ENCODE data around the gene MBOAT1. TPM values are rescaled to one million over a fixed set of nuclear protein-coding genes. Genes with fewer than 3 reads are reported as not detected.

Gene MBOAT1
- total RNA-seq, 1 experiment from 2014 or later: 22.0 TPM

GRCh38 chr6:20116792-20117191 is 95.5 kb downstream of the MBOAT1 start:
- Histone ChIP-seq H3K4me2 (peak overlapping the region; percentile 64; the same call in 1 of the 2 replicates), H3K9me3 (ENCODE audit: insufficient read depth, low read depth) (no peaks in the 10 kb centered on the region), H3F3A (ENCODE audit: insufficient read depth, low read depth) (peaks cover 10% of the 10 kb centered on the region; the same call in 1 of the 2 replicates), H4K20me1 (ENCODE audit: insufficient read depth) (no peaks in the 10 kb centered on the region), H3K4me3 (no peak overlapping the region), H3K36me3 (ENCODE audit: low read depth) (no peaks in the 10 kb centered on the region), H3K4me1 (replicated peaks; ENCODE audit: insufficient read depth) (peaks cover 21% of the 10 kb centered on the region), H3K9me2 (ENCODE audit: insufficient read depth) (no peaks in the 10 kb centered on the region), H3K27ac (peak overlapping the region; percentile 58), H3K27me3 (ENCODE audit: insufficient read depth, low read depth) (no peaks in the 10 kb centered on the region), H2AFZ (no peak overlapping the region), H3K79me2 (ENCODE audit: low read depth) (no peaks in the 10 kb centered on the region)
- intact Hi-C loops (cut with micrococcal nuclease; ENCODE audit: unreplicated experiment): loop anchor here (5.0 kb wide), 1 partner anchor 286 kb away; the partner anchor contains the start of gene E2F3
- no peak for DNase-seq
- ChIA-PET CTCF (interaction anchor here (1.5 kb wide), 1 partner anchor 24 kb away, joined by 3 read pairs; no protein-coding TSS in a partner anchor), POLR2A (ENCODE audit: unreplicated experiment) (no interaction called here)
- no TSS peak for BruUV-seq (replicated peaks)
- TF ChIP-seq CTCF (conservative IDR thresholded peaks at IDR 0.05) (no peak), EZH2 (IDR thresholded peaks at IDR 0.05; ENCODE audit: low read depth) (no peak)

GRCh38 chr6:20115246-20115980 is 96.9 kb downstream of the MBOAT1 start:
- Histone ChIP-seq H3K4me3 (no peak overlapping the region), H3K79me2 (ENCODE audit: low read depth) (no peaks in the 10 kb centered on the region), H3F3A (ENCODE audit: insufficient read depth, low read depth) (peaks cover 10% of the 10 kb centered on the region; the same call in 1 of the 2 replicates), H3K4me1 (replicated peaks; ENCODE audit: insufficient read depth) (peaks cover 21% of the 10 kb centered on the region), H2AFZ (no peak overlapping the region), H3K9me2 (ENCODE audit: insufficient read depth) (no peaks in the 10 kb centered on the region), H3K9me3 (ENCODE audit: insufficient read depth, low read depth) (no peaks in the 10 kb centered on the region), H3K27ac (no peak overlapping the region), H3K27me3 (ENCODE audit: insufficient read depth, low read depth) (no peaks in the 10 kb centered on the region), H3K4me2 (no peak overlapping the region), H3K36me3 (ENCODE audit: low read depth) (no peaks in the 10 kb centered on the region), H4K20me1 (ENCODE audit: insufficient read depth) (no peaks in the 10 kb centered on the region)
- TF ChIP-seq CTCF (conservative IDR thresholded peaks at IDR 0.05): no peak
- no peak for TF ChIP-seq EZH2 (IDR thresholded peaks at IDR 0.05; ENCODE audit: low read depth)
- no peak for DNase-seq
- intact Hi-C loops (cut with micrococcal nuclease; ENCODE audit: unreplicated experiment): loop anchor here (5.0 kb wide), 1 partner anchor 287 kb away; the partner anchor contains the start of gene E2F3
- BruUV-seq (replicated peaks): no TSS peak
- POLR2A ChIA-PET (ENCODE audit: unreplicated experiment): no interaction called here
- CTCF ChIA-PET: no interaction called here

- peaks cover 21% of the 10 kb centered on the region for H3K4me1 ChIP-seq (replicated peaks; ENCODE audit: insufficient read depth)
- CTCF ChIA-PET: no interaction called here
These were observed 98.5 kb downstream of the MBOAT1 start for GRCh38 chr6:20113649-20114224.

More at GRCh38 chr6:20113649-20114224, 98.5 kb downstream of the MBOAT1 start:
- H3K4me3 ChIP-seq: no peak overlapping the region
- H3K9me3 ChIP-seq (ENCODE audit: insufficient read depth, low read depth): no peaks in the 10 kb centered on the region
- no peak overlapping the region for H3K27ac ChIP-seq
- no peak overlapping the region for H3K4me2 ChIP-seq
- DNase-seq: no peak
- no TSS peak for BruUV-seq (replicated peaks)
- no peak for TF ChIP-seq CTCF (conservative IDR thresholded peaks at IDR 0.05)
- TF ChIP-seq EZH2 (IDR thresholded peaks at IDR 0.05; ENCODE audit: low read depth): no peak
- H3K9me2 ChIP-seq (ENCODE audit: insufficient read depth): no peaks in the 10 kb centered on the region
- no peaks in the 10 kb centered on the region for H3K27me3 ChIP-seq (ENCODE audit: insufficient read depth, low read depth)
- peaks cover 10% of the 10 kb centered on the region; the same call in 1 of the 2 replicates for H3F3A ChIP-seq (ENCODE audit: insufficient read depth, low read depth)
- H3K79me2 ChIP-seq (ENCODE audit: low read depth): no peaks in the 10 kb centered on the region
- H3K36me3 ChIP-seq (ENCODE audit: low read depth): no peaks in the 10 kb centered on the region
- H4K20me1 ChIP-seq (ENCODE audit: insufficient read depth): no peaks in the 10 kb centered on the region
- POLR2A ChIA-PET (ENCODE audit: unreplicated experiment): no interaction called here
- H2AFZ ChIP-seq: no peak overlapping the region
- intact Hi-C loops (cut with micrococcal nuclease; ENCODE audit: unreplicated experiment): no loop called here
